SU-DHL-6 (cell line): ENCODE measurements around the gene STX8.

ENCODE experiments used
- CTCF ChIP-seq: fragments of 200-600 bp; sonication (generic); IDR thresholded peaks from one replicate; pipeline ENCODE4 v1.5.1; 2017; ENCODE audit warnings: antibody characterized with exemption, mild to moderate bottlenecking, low read length, moderate library complexity; ENCODE audit not compliant: insufficient read depth, poor library complexity, severe bottlenecking
- EZH2phosphoT487 ChIP-seq: fragments of 200-600 bp; sonication (generic), shearing (Covaris generic); conservative IDR thresholded peaks from 2 replicates; pipeline ENCODE4 v1.6.1; 2018; ENCODE audit warnings: mild to moderate bottlenecking, antibody characterized with exemption, low read length, moderate library complexity, mixed read lengths

- TF ChIP-seq CTCF (no peak), EZH2phosphoT487 (no peak)
Measured at GRCh38 chr17:9322326-9322725, 253.3 kb downstream of the STX8 start.
